Stimulated activated CD8-positive, alpha-beta memory T cell treated with anti-CD3 and anti-CD28 coated beads, Interleukin-4, amount 100 ng/mL, for 1 hour (primary cell): ENCODE data around the gene NUDT1.

Experiments
- DNase-seq, 2 donors: peaks; one replicate each; pipeline ENCODE4 v3.0.0-alpha.2; 2020; ENCODE audit warnings: low read depth in 2 of 2, low spot score in 1 of 2

The NUDT1 gene

DNA sequence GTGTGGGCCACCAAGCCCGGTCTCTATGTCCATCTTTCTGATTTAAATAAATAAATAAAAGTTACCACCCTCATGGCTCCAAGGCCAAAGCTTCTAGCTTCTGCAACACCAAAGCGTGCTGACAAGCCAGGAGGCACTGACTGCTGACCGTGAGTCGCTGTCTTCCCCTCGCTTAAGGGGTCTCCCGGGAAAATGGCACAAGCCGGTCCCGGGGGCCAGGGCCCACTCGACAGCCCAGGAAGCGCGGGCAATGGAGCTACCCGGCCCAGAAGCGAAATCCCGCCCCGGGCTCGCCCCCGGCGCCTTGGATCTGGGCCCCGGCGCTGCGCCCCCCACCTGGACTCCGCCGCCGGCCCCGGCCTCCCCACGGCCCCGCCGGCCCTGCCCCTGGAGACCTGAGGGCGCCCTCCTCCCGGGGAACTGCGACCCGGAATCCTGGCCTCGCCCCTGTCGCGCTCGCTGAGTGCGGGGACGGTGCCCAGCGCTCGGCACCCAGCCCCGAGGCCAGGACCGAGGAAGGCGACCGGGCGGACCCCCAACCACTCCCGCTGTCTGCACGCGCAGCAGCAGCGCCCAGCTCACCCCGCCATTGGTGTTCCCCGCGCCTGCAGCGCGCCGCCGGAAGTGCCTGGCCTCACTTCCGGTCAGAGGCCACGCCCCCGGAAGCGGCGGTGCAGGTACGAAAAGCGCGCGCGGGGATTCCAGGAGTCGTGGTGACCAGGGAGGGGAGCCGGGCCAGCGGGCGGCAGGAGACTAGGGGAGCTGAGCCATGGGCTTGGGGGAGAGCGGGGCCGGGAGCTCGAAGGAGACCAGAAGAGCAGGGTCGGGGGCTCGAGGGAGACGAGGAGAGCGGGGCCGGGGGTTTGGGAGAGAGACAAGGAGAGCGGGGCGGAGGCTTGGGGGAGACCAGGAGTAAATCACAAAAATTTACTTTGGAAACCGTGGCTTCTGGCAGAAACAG is at the start of gene NUDT1, which contains the start of gene MRM2:
TSS of gene NUDT1 (plus strand) at position 647 of the 961 bp plus-strand sequence. CDS start 2,349 bp downstream, outside the sequence.
TSS of gene MRM2 (minus strand) at position 626 of the 961 bp plus-strand sequence. CDS start at position 590, 36 bp downstream.
- peak; percentile 40 to 46 for DNase-seq

DNA sequence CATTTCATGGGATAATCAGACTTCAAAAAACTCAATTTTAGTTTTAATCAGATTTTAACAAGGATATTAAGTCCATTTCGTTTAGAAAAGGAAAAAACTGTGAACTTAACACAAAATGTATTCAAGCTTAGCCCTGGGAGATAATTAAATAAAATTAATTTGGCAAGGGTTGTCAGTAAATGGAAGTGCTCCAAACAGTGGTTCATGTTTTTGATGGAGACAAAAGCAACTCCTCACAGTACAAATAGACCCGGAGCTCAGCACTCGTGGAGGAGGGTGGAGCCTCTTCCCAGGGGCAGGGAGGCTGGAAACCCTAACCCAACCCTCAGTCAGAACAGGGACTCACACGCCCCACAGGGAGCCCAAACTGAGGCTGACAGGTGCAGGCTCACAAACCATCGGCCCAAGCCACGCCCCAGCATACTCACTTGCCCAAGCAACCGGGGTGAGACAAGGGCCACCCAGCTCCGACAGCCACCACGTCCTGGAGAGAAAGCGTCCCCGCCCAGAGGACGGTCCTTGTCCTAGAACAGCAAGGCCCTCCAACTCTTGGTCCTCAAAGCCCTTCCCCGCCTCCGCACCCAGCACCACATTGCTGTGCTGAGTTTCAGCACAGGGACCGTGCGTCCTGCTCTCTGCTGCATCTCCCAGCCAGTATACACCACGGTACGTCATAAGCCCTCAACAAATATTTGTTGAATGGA is 49.0 kb upstream of the NUDT1 start:
- no peak for DNase-seq

DNA sequence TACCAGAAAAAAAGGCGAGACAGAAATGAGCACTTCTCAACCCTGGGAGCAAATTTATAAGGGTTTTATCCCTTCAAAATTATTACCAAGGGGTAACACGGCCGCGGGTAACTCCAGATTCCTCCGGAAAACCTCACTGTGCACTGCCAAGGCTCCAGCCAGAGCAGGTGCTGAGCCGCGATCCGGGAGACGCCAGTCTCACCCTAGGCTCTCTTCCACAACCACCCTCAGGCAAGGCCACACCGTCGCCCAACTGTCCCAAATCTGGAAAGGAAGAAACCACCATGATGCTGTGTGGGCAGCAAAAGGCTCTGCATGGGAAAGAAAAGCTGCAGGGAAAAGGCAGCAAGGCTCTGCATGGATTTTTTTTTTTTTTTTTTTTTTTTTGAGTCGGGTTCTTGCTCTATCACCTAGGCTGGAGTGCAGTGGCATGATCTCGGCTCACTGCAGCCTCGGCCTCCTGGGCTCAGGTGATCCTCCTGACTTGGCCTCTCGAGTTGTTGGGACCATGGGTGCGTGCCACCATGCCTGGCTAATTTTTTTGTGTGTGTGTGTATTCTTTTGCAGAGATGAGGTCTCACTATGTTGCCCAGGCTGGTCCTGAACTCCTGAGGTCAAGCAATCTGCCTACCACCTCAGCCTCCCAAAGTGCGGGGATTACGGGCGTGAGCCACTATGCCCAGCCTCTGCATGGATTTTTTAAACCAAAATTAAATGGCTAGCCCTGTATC is 48.3 kb upstream of the NUDT1 start:
- no peak for DNase-seq

GRCh38 chr7:2195400-2196246 is 46.4 kb upstream of the NUDT1 start:
- DNase-seq = no peak

- no peak for DNase-seq
These were observed 45.3 kb upstream of the NUDT1 start for GRCh38 chr7:2196381-2197378.

GRCh38 chr7:2197436-2198155 is 44.4 kb upstream of the NUDT1 start:
- DNase-seq = no peak

GRCh38 chr7:2198206-2198605 is 43.8 kb upstream of the NUDT1 start:
- no peak for DNase-seq

- DNase-seq = no peak
These were observed 43.3 kb upstream of the NUDT1 start for GRCh38 chr7:2198760-2199159.

DNA sequence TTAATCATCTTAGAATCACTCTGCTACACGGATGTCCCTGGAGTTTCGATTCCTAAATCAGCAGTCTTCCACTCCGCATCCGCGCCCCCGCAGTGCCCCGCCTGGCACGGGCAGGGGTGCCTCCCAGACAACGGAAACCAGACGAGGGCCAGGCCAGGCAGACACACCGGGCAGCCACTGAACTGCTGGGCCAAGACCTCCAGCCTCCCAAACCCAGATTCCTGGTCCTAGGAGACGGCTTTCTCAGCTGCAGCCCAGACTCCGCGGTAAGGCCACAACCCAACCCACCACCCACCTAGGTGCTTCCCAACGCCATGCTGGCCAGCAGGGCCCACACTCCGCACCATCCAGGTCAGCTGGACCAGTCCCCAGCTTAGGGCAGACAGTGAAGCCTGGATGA is 42.5 kb upstream of the NUDT1 start:
- DNase-seq = no peak

- no peak for DNase-seq
These were observed 42.0 kb upstream of the NUDT1 start for GRCh38 chr7:2199956-2200583.

- no peak for DNase-seq
These were observed 41.4 kb upstream of the NUDT1 start for GRCh38 chr7:2200584-2200980.

- no peak for DNase-seq
These were observed 40.9 kb upstream of the NUDT1 start for GRCh38 chr7:2201128-2201527.

GRCh38 chr7:2201686-2202360 is 40.2 kb upstream of the NUDT1 start:
- no peak for DNase-seq

DNA sequence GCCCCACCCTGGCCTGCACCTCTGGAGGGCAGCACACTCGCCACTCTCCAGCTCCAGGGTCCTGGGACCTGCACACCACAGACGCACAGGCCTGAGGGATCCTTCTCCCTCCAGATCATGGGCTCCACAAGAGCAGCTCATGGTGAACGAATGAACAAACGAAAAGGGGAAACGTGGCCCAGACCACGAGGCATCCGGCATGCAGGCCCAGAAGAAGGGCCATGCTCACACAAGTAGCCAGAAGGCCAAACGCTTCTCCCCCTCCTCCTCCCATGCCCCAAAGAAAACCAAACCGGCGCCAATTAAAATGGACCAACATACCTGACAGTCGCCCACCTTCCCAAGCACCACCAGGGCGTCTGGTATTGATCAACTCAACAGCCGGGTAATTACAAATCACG is 39.7 kb upstream of the NUDT1 start:
- no peak for DNase-seq

DNA sequence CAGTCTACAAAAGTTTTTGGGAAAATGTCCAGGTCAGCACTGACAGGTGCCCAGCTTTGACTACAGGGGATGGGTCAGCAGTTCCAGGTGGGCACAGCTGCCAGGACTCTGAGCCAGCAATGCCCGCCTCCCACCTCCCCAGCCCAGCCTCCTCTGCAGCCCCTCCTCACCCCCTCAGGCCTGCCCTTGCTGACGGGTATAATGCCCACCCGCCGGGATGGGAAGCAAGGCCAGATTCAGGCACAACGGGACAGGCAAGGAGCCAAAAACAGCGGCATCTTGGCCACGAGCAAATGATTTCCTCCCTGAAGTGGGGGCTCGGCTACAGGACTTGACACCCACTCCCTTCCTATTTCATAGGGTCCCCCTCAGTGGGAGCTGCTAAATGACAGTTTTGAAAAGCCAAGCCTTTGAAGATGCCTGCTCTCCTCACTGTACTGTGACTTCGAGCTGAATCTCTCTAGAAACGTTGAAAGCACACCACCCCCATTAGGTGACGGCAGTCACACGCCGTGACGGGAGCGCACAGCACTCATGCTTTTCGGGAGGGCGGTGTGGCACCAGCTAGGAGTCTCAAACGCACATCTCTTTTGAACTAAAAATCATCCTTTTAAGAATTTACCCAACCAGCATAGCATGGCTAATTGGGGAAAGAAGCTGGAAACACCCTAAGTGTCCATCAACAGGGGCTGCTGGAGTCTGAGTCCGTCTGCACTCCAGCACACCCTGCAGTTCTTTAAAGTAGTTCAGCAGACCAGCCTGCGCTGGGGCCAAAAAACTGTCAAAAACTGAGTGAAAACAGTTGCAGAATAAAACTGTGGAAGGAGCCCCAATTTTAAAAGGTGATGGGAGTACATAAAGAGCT is 38.9 kb upstream of the NUDT1 start:
- DNase-seq = no peak

DNA sequence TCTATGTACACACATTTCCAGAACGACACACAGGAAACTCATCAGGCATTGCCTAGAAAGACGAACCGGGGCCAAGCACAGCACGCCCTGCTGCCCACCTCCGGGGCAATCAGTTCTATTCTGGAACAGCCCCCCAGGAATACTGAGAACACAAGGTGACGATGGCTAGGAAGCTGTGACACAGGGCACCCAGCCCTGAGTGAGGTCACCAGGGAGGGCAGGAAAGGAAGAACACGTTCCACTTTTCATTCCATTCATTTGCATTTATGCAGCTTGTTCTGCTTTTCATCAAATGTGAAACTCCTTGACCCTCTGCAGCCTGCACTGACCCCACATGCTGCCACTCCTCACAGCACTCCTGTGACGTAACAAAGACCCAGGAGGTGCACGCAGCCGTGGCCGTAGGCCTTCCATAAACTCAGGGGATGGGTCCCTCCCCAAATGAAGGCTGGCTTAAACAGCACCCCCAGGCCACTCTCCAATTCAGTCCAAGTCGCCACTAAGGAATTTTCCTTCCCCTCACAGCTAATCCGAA is 38.2 kb upstream of the NUDT1 start:
- DNase-seq = no peak
